SH-SY5Y (cell line): ENCODE results near the gene NEDD4L.

ENCODE experiments used
- GATA2 ChIP-seq: IDR thresholded peaks from 2 replicates; pipeline ENCODE4 v1.6.1; 2011; ENCODE audit warnings: mild to moderate bottlenecking, low read depth, low read length
- GATA3 ChIP-seq: IDR thresholded peaks from 2 replicates; pipeline ENCODE4 v1.6.1; 2011; ENCODE audit warnings: low read depth, mild to moderate bottlenecking, low read length, moderate library complexity

DNA sequence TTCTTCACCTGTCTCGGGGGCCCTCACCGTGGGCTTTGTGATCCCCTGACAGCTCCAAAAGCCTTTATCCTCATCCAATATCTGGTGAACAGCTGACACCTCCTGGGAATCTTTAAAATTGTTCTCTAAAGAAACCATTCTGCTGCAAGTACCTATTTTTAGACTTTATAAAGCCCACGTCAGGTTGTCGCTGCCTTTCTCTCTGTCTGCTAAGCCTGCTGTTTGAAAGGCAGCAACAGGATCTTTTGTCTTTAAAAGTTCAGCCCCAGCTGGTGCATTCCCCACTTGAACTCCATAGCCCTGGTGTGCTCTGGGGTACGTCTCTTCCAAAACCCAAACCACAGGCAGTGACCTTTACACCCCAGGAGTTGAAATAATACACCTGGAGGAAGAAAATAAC is 145.0 kb downstream of the NEDD4L start:
- TF ChIP-seq GATA2, result no peak
- TF ChIP-seq GATA3, result no peak
